Right lobe of liver (tissue), 4 donors: ENCODE measurements around the gene SMIM27.

Experiments used
- POLR2A ChIP-seq: fragments of 450-650 bp; IDR thresholded peaks from one replicate; pipeline ENCODE4 v1.6.1; 2017; ENCODE audit warnings: antibody characterized with exemption, mild to moderate bottlenecking
- TF ChIP-seq, protein P1 (sequence below), 4 donors: fragments of 200-600 bp in 3 of 4; fragments of 450-650 bp in 1 of 4; IDR thresholded peaks; one replicate each; pipeline versions ENCODE4 v1.5.1 to v1.8.0; 2016 to 2022; ENCODE audit warnings: antibody characterized with exemption in 4 of 4, mild to moderate bottlenecking in 2 of 4
- donor health status: DM: no; HTN: no; CAD: no.
- donor health status: DM: no; HTN: no; CAD: no.
- donor health status: DM: no; HTN: yes; CAD: no.

DNA sequence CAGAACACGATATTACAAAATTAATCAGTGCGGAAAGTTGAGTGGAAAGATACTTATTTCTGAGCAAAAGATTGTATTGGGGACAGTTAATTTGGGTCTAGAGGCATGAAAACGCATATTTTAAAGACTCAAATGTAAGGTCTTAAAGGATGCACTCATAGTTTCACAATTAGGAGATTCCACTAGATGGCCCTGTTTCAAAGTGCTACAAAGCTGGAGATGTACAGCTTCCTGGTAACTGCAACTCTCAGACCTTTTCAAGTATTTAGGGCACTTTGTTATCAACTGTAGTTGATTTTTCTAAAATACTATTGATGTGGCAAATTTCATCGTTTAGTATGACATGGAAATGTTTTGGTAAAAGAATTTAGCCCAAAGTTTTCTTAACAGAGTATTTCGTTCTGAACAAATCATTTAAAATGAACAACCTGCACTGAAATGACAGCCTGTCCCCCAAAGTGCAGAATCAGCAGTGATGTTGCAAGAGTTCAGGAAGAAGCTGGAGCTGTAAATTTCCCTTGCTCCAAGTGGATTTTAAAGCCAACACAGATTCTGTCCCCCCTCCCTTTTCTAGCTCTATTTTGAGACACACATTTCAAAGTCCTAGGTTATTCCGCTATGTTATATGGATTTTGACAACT is 37.1 kb downstream of the SMIM27 start:
- TF ChIP-seq, protein P1, sequence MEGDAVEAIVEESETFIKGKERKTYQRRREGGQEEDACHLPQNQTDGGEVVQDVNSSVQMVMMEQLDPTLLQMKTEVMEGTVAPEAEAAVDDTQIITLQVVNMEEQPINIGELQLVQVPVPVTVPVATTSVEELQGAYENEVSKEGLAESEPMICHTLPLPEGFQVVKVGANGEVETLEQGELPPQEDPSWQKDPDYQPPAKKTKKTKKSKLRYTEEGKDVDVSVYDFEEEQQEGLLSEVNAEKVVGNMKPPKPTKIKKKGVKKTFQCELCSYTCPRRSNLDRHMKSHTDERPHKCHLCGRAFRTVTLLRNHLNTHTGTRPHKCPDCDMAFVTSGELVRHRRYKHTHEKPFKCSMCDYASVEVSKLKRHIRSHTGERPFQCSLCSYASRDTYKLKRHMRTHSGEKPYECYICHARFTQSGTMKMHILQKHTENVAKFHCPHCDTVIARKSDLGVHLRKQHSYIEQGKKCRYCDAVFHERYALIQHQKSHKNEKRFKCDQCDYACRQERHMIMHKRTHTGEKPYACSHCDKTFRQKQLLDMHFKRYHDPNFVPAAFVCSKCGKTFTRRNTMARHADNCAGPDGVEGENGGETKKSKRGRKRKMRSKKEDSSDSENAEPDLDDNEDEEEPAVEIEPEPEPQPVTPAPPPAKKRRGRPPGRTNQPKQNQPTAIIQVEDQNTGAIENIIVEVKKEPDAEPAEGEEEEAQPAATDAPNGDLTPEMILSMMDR (IDR thresholded peaks at IDR 0.05), result peak; percentile 29 to 59 (median 54)
- no peak for TF ChIP-seq POLR2A
